Endothelial cell of umbilical vein (primary cell): ENCODE measurements around the gene DISP3. TPM values are rescaled to one million over a fixed set of nuclear protein-coding genes. Genes with fewer than 3 reads are reported as not detected.

Source experiments
- BruUV-seq: library from RNA; stranded (reverse); fragments of 400-500 nt; replicated peaks from 2 replicates; lab custom pipeline; 2021; lab: Mats Ljungman, UMichigan
- CTCF ChIA-PET: fragments of 300-600, 350-600 bp; sonication (Branson Sonifier 250); formaldehyde crosslinking; loops from one replicate; lab custom pipeline; 2021; ENCODE audit warnings: antibody characterized with exemption, inconsistent platforms; lab: Charles Lee
- POLR2A ChIA-PET: fragments of 300-600, 350-600 bp; sonication (Branson Sonifier 250); formaldehyde crosslinking; loops from one replicate; lab custom pipeline; 2021; ENCODE audit warnings: antibody characterized with exemption, inconsistent platforms; lab: Charles Lee
- DNase-seq: peaks from one replicate; pipeline ENCODE4 v3.0.0-alpha.2; 2011; ENCODE audit warnings: low read depth, low spot score
- FAIRE-seq: peaks from 2 replicates; lab custom pipeline; 2011; peaks lifted over from hg19 to GRCh38; lab: Jason Lieb, UNC
- H2AFZ ChIP-seq: 2 replicates; pipeline ENCODE4 v1.6.0; 2012; ENCODE audit warnings: low read depth, low read length, control low read depth, inconsistent platforms
- H3K27ac ChIP-seq: 2 replicates; pipeline ENCODE4 v1.5.1; 2011; ENCODE audit warnings: low read depth, mild to moderate bottlenecking, control low read depth, low read length, moderate library complexity; ENCODE audit not compliant: insufficient read depth
- H3K27me3 ChIP-seq, 2 experiments: 2 replicates each; pipeline versions ENCODE4 v1.6.0 to v1.6.1; 2011; ENCODE audit warnings: low read length in 2 of 2, mixed read lengths in 1 of 2; ENCODE audit not compliant: control insufficient read depth in 2 of 2, insufficient read depth in 2 of 2
- H3K36me3 ChIP-seq, 2 experiments: 2 replicates in 1 of 2; 3 replicates in 1 of 2; pipeline ENCODE4 v1.5.1; 2011; ENCODE audit warnings: low read length in 2 of 2, mild to moderate bottlenecking in 1 of 2, moderate library complexity in 1 of 2; ENCODE audit not compliant: control insufficient read depth in 2 of 2, insufficient read depth in 2 of 2; ENCODE audit errors: extremely low read depth in 1 of 2
- H3K4me1 ChIP-seq: 3 replicates; pipeline ENCODE4 v1.5.1; 2011; ENCODE audit warnings: mild to moderate bottlenecking, low read length; ENCODE audit not compliant: control insufficient read depth, insufficient read depth; ENCODE audit errors: extremely low read depth
- H3K4me2 ChIP-seq: 2 replicates; pipeline ENCODE4 v1.6.1; 2011; ENCODE audit warnings: low read length, control low read depth, mixed read lengths; ENCODE audit not compliant: insufficient read depth
- H3K4me3 ChIP-seq, 3 experiments: fragments of 200-600 bp in 1 of 3; sonication (generic), shearing (Covaris generic) in 1 of 3; replicated peaks in 1 of 3; 2 replicates each; pipeline ENCODE4 v1.5.1; 2011 to 2016; ENCODE audit warnings: control low read depth in 3 of 3, low read length in 3 of 3, mild to moderate bottlenecking in 2 of 3, inconsistent platforms in 1 of 3, low read depth in 1 of 3, moderate library complexity in 1 of 3; ENCODE audit not compliant: insufficient read depth in 1 of 3
- H3K79me2 ChIP-seq: 2 replicates; pipeline ENCODE4 v1.6.0; 2012; ENCODE audit warnings: low read length, inconsistent platforms; ENCODE audit not compliant: control insufficient read depth, insufficient read depth
- H3K9ac ChIP-seq: replicated peaks from 2 replicates; pipeline ENCODE3; 2011; ENCODE audit warnings: low read length, control low read depth; ENCODE audit not compliant: insufficient read depth; ENCODE audit errors: extremely low read depth
- H3K9me1 ChIP-seq: replicated peaks from 3 replicates; pipeline ENCODE4 v1.6.0; 2011; ENCODE audit warnings: mild to moderate bottlenecking, low read length; ENCODE audit not compliant: control insufficient read depth, insufficient read depth; ENCODE audit errors: extremely low read depth
- H3K9me3 ChIP-seq: replicated peaks from 2 replicates; pipeline ENCODE4 v1.5.1; 2012; ENCODE audit warnings: low read length, inconsistent platforms; ENCODE audit not compliant: control insufficient read depth, insufficient read depth
- H4K20me1 ChIP-seq: replicated peaks from 2 replicates; pipeline ENCODE3; 2011; ENCODE audit warnings: mild to moderate bottlenecking, low read length; ENCODE audit not compliant: control insufficient read depth, insufficient read depth; ENCODE audit errors: extremely low read depth
- CTCF ChIP-seq, 2 donors: IDR thresholded peaks; 1 replicate in 1 of 2; 2 replicates in 1 of 2; pipeline ENCODE4 v1.5.1; 2011; ENCODE audit warnings: low read length in 2 of 2, mild to moderate bottlenecking in 2 of 2, moderate library complexity in 2 of 2, control low read depth in 1 of 2, inconsistent platforms in 1 of 2, low read depth in 1 of 2; ENCODE audit not compliant: insufficient read depth in 1 of 2; ENCODE audit errors: extremely low read depth in 1 of 2
- EZH2 ChIP-seq: IDR thresholded peaks from 2 replicates; pipeline ENCODE4 v1.6.1; 2012; ENCODE audit warnings: borderline replicate concordance, low read depth, mild to moderate bottlenecking, moderate library complexity, low read length, inconsistent platforms; ENCODE audit not compliant: severe bottlenecking
- FOS ChIP-seq: IDR thresholded peaks from 2 replicates; pipeline ENCODE4 v1.6.1; 2011; ENCODE audit warnings: mild to moderate bottlenecking, low read length, moderate library complexity, borderline replicate concordance; ENCODE audit not compliant: insufficient read depth
- GATA2 ChIP-seq: IDR thresholded peaks from 2 replicates; pipeline ENCODE4 v1.7.0; 2011; ENCODE audit warnings: low read depth, mild to moderate bottlenecking, moderate library complexity, mixed read lengths, low read length; ENCODE audit not compliant: insufficient read length, insufficient read depth
- JUN ChIP-seq: IDR thresholded peaks from 2 replicates; pipeline ENCODE4 v1.6.1; 2011; ENCODE audit warnings: borderline replicate concordance, low read depth; ENCODE audit not compliant: insufficient read length, insufficient read depth
- MAX ChIP-seq: IDR thresholded peaks from 2 replicates; pipeline ENCODE4 v1.6.1; 2011; ENCODE audit not compliant: insufficient read depth, insufficient read length
- MYC ChIP-seq: IDR thresholded peaks from one replicate; pipeline ENCODE4 v1.6.1; 2011; ENCODE audit warnings: mild to moderate bottlenecking, low read depth, low read length
- POLR2A ChIP-seq: IDR thresholded peaks from 2 replicates; pipeline ENCODE4 v1.6.1; 2012; ENCODE audit warnings: low read depth, mild to moderate bottlenecking, control low read depth, low read length
- POLR2AphosphoS5 ChIP-seq: IDR thresholded peaks from 2 replicates; pipeline ENCODE4 v1.6.1; 2012; ENCODE audit warnings: low read depth, mild to moderate bottlenecking, control low read depth, low read length, moderate library complexity; ENCODE audit not compliant: insufficient read depth
- dilution Hi-C: fragments of 300-500 bp; cut with MboI; formaldehyde crosslinking; loops from one replicate; pipeline ENCODE4 v1.15.0; 2019; ENCODE audit warnings: low sequenced_read_pairs; ENCODE audit not compliant: extremely low pct_ligation_motif_present
- intact Hi-C: fragments of 100-400 bp; cut with micrococcal nuclease; formaldehyde crosslinking; loops from one replicate; pipeline ENCODE4 v1.10.0; 2022
- polyA plus RNA-seq, 4 experiments: library from polyadenylated mRNA; depleted of rRNA in 3 of 4; stranded (reverse) in 3 of 4; unstranded in 1 of 4; fragments of >200 nt; gene quantifications; 2 replicates each; pipeline versions ENCODE4 v1.2.1 to v1.2.3, GENCODE V29; 2011 to 2012; ENCODE audit warnings: missing spikeins in 1 of 4
- total RNA-seq: library from RNA; stranded (reverse); gene quantifications from 2 replicates; pipeline ENCODE4 v1.2.3, GENCODE V29; 2021

Gene DISP3
- total and polyA plus RNA-seq, 2 donors (not counting 3 experiments of a cell fraction or from before 2014, with no cell fraction given) = 0.26 to 0.49 TPM

- H4K20me1 ChIP-seq = no peaks in the 10 kb centered on the region
- no peak for FAIRE-seq
- H3K36me3 ChIP-seq = no peaks in the 10 kb centered on the region
- H3K4me1 ChIP-seq = peaks cover 4% of the 10 kb centered on the region
- ChIA-PET CTCF (interaction anchor here (1.0 kb wide), 1 partner anchor 199 kb away, joined by 3 read pairs; no protein-coding TSS in a partner anchor), POLR2A (no interaction called here)
- no TSS peak for BruUV-seq
- no peaks in the 10 kb centered on the region for H3K9me1 ChIP-seq
- no peak for TF ChIP-seq MAX
- no peak for TF ChIP-seq MYC
- no peak for TF ChIP-seq POLR2AphosphoS5
- TF ChIP-seq FOS = no peak
- TF ChIP-seq CTCF (IDR thresholded peaks at IDR 0.05; ENCODE audit: extremely low read depth in 1 of 2, insufficient read depth in 1 of 2, low read depth in 1 of 2, low read length in 2 of 2) = no peak
- no peak for TF ChIP-seq GATA2
- TF ChIP-seq EZH2 = no peak
- TF ChIP-seq JUN = no peak
- TF ChIP-seq POLR2A = no peak
- H2AFZ ChIP-seq = no peak overlapping the region
- no peak overlapping the region for H3K9ac ChIP-seq
- H3K4me3 ChIP-seq = no peak overlapping the region
- no peak for DNase-seq
- no peaks in the 10 kb centered on the region for H3K79me2 ChIP-seq
- peaks cover 3 to 6% of the 10 kb centered on the region in 2 experiments for H3K27me3 ChIP-seq
- no peak overlapping the region for H3K27ac ChIP-seq
- dilution Hi-C loops (no loop called here), intact Hi-C loops (loop anchor here (5.0 kb wide), 1 partner anchor 77 kb away; no protein-coding TSS in a partner anchor)
- H3K9me3 ChIP-seq = no peaks in the 10 kb centered on the region
- no peak overlapping the region for H3K4me2 ChIP-seq
Measured at GRCh38 chr1:11475748-11476147, 3.2 kb upstream of the DISP3 start.
